Thyroid gland (tissue), 4 donors: ENCODE data around the gene TMEM9B.

Experiments
- CTCF ChIP-seq, 6 experiments: fragments of 200-600 bp in 3 of 6; fragments of 450-650 bp in 3 of 6; sonication (generic) in 3 of 6; IDR thresholded peaks; one replicate each; pipeline ENCODE4 v1.5.1; 2016 to 2019; ENCODE audit warnings: antibody characterized with exemption in 6 of 6, mild to moderate bottlenecking in 2 of 6, inconsistent platforms in 1 of 6, moderate library complexity in 1 of 6
- POLR2A ChIP-seq, 2 donors: fragments of 450-650 bp; IDR thresholded peaks; one replicate each; pipeline ENCODE4 v1.6.1; 2017; ENCODE audit warnings: antibody characterized with exemption in 2 of 2, mild to moderate bottlenecking in 2 of 2, moderate library complexity in 1 of 2

- TF ChIP-seq CTCF (IDR thresholded peaks at IDR 0.05) (no peak), POLR2A (IDR thresholded peaks at IDR 0.05) (no peak)
Measured at GRCh38 chr11:9008661-9009060, 44.4 kb upstream of the TMEM9B start.
